Fibroblast of skin of abdomen (primary cell): Measurements from ENCODE around the gene DSG4.

Experiments used
- DNase-seq: peaks from one replicate; pipeline ENCODE4 v3.0.0-alpha.2; 2013

DSG4 gene

GRCh38 chr18:31447530-31448191 is 71.1 kb downstream of the DSG4 start, which contains the start of gene DSG3:
TSS of gene DSG3 (plus strand) at chr18:31447741. CDS start at chr18:31447878, 137 bp downstream.
- no peak for DNase-seq

DNA sequence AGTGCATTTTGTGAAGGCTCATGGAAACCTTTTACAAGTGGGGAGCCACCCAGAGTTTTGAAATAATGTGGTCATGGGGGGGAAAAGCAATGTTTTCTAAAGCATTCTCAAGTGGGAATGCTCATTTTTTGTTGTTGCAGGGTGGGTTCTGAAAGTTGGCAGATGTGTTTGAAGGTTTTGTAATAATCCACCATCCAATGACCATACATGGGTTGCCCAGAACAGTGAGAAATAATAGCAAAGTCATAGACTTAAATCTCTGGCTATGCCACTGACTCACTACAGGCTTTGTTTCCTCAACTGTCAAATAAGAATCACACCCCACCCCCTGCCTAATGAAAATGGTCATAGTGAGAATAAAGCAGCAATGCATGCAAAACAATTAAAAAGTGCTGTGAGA is 73.8 kb downstream of the DSG4 start:
- peak; percentile 4 for DNase-seq

- no peak for DNase-seq
These were observed 75.0 kb downstream of the DSG4 start for GRCh38 chr18:31451625-31452024.

DNA sequence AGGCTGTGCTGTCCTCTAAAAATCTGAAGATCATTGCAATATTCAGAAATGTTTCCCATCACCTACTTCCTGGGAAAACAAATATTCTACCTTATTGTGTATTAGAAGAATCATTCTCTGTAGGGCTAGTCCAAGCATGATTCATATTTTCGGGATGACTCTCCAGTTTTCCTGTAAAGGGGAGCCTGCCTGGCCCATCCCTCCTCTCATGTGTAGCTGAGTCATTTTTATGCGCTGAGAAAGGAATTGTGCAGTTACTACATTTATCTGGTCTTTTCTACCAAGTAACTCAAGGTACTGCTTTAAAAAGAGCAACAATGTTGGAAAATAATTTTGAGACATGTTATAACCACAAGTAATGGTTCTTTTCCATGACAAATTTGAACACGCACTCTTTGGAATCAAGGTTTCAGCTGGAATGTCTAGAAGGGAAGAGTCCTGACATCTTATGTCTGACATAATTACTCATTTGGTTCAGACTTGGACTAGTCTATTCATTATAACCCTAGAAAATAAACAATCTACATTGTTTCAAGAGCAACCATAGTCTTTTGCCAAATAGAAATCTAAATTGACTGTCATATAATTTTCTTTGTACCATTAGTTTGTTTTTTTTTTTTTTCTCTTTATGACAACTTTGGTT is 77.6 kb downstream of the DSG4 start:
- DNase-seq, result peak; percentile 64
